IPS-18a (cell line): Measurements from ENCODE around the gene IRF4.

Experiments used
- H3K27ac ChIP-seq: one replicate; pipeline ENCODE4 v1.5.1; 2013; ENCODE audit warnings: low read length
- H3K27me3 ChIP-seq: one replicate; pipeline ENCODE4 v1.6.1; 2013; ENCODE audit warnings: mild to moderate bottlenecking, low read length; ENCODE audit not compliant: control insufficient read depth, insufficient read depth
- H3K36me3 ChIP-seq: one replicate; pipeline ENCODE4 v1.6.1; 2013; ENCODE audit warnings: low read depth, low read length; ENCODE audit not compliant: control insufficient read depth
- H3K4me1 ChIP-seq: one replicate; pipeline ENCODE4 v1.6.1; 2013; ENCODE audit warnings: low read depth, low read length; ENCODE audit not compliant: control insufficient read depth
- H3K4me3 ChIP-seq: one replicate; pipeline ENCODE4 v1.5.1; 2013; ENCODE audit warnings: low read length
- H3K9ac ChIP-seq: one replicate; pipeline ENCODE4 v1.6.1; 2013; ENCODE audit warnings: mild to moderate bottlenecking, low read length, moderate library complexity
- H3K9me3 ChIP-seq: one replicate; pipeline ENCODE4 v1.6.1; 2013; ENCODE audit warnings: low read depth, low read length; ENCODE audit not compliant: control insufficient read depth

The IRF4 gene

GRCh38 chr6:362231-362923 is 29.2 kb upstream of the IRF4 start:
- Histone ChIP-seq H3K36me3 (no peaks in the 10 kb centered on the region), H3K4me1 (no peaks in the 10 kb centered on the region), H3K4me3 (no peak overlapping the region), H3K9ac (no peak overlapping the region), H3K27me3 (no peaks in the 10 kb centered on the region), H3K9me3 (peaks cover 14% of the 10 kb centered on the region), H3K27ac (no peak overlapping the region)

GRCh38 chr6:362924-363249 is 28.7 kb upstream of the IRF4 start:
- no peak overlapping the region for H3K9ac ChIP-seq
- H3K4me1 ChIP-seq, result no peaks in the 10 kb centered on the region
- H3K27me3 ChIP-seq, result no peaks in the 10 kb centered on the region
- H3K36me3 ChIP-seq, result no peaks in the 10 kb centered on the region
- no peak overlapping the region for H3K4me3 ChIP-seq
- no peak overlapping the region for H3K27ac ChIP-seq
- H3K9me3 ChIP-seq, result peaks cover 16% of the 10 kb centered on the region

- Histone ChIP-seq H3K4me3 (no peak overlapping the region), H3K36me3 (no peaks in the 10 kb centered on the region), H3K27me3 (no peaks in the 10 kb centered on the region), H3K9ac (no peak overlapping the region), H3K4me1 (no peaks in the 10 kb centered on the region), H3K9me3 (peaks cover 16% of the 10 kb centered on the region), H3K27ac (no peak overlapping the region)
Observed at GRCh38 chr6:363291-363690, 28.3 kb upstream of the IRF4 start.

GRCh38 chr6:363909-364308 is 27.6 kb upstream of the IRF4 start:
- no peak overlapping the region for H3K4me3 ChIP-seq
- H3K27ac ChIP-seq, result no peak overlapping the region
- H3K27me3 ChIP-seq, result no peaks in the 10 kb centered on the region
- peaks cover 16% of the 10 kb centered on the region for H3K9me3 ChIP-seq
- no peak overlapping the region for H3K9ac ChIP-seq
- no peaks in the 10 kb centered on the region for H3K36me3 ChIP-seq
- H3K4me1 ChIP-seq, result no peaks in the 10 kb centered on the region

- no peaks in the 10 kb centered on the region for H3K27me3 ChIP-seq
- H3K36me3 ChIP-seq, result no peaks in the 10 kb centered on the region
- H3K9ac ChIP-seq, result no peak overlapping the region
- no peak overlapping the region for H3K27ac ChIP-seq
- no peaks in the 10 kb centered on the region for H3K4me1 ChIP-seq
- H3K4me3 ChIP-seq, result no peak overlapping the region
- H3K9me3 ChIP-seq, result peaks cover 16% of the 10 kb centered on the region
Observed at GRCh38 chr6:364609-365540, 26.7 kb upstream of the IRF4 start.

GRCh38 chr6:365835-366234 is 25.7 kb upstream of the IRF4 start:
- Histone ChIP-seq H3K4me1 (no peaks in the 10 kb centered on the region), H3K27ac (no peak overlapping the region), H3K4me3 (no peak overlapping the region), H3K9ac (no peak overlapping the region), H3K36me3 (no peaks in the 10 kb centered on the region), H3K27me3 (no peaks in the 10 kb centered on the region), H3K9me3 (peaks cover 16% of the 10 kb centered on the region)

GRCh38 chr6:366389-367297 is 24.9 kb upstream of the IRF4 start:
- no peaks in the 10 kb centered on the region for H3K27me3 ChIP-seq

GRCh38 chr6:367298-367794 is 24.2 kb upstream of the IRF4 start:
- Histone ChIP-seq H3K9me3 (peaks cover 16% of the 10 kb centered on the region), H3K27ac (no peak overlapping the region), H3K9ac (no peak overlapping the region), H3K4me3 (no peak overlapping the region), H3K4me1 (no peaks in the 10 kb centered on the region), H3K36me3 (no peaks in the 10 kb centered on the region), H3K27me3 (no peaks in the 10 kb centered on the region)

More at GRCh38 chr6:366389-367297, 24.9 kb upstream of the IRF4 start:
- no peak overlapping the region for H3K9ac ChIP-seq
- no peak overlapping the region for H3K4me3 ChIP-seq
- no peak overlapping the region for H3K27ac ChIP-seq
- peaks cover 16% of the 10 kb centered on the region for H3K9me3 ChIP-seq
- H3K4me1 ChIP-seq, result no peaks in the 10 kb centered on the region
- no peaks in the 10 kb centered on the region for H3K36me3 ChIP-seq

- Histone ChIP-seq H3K36me3 (no peaks in the 10 kb centered on the region), H3K27me3 (no peaks in the 10 kb centered on the region), H3K9me3 (peaks cover 12% of the 10 kb centered on the region), H3K4me1 (no peaks in the 10 kb centered on the region), H3K9ac (no peak overlapping the region), H3K27ac (no peak overlapping the region), H3K4me3 (no peak overlapping the region)
Observed at GRCh38 chr6:367891-368630, 23.5 kb upstream of the IRF4 start.

GRCh38 chr6:369559-370431 is 21.8 kb upstream of the IRF4 start:
- Histone ChIP-seq H3K4me1 (peaks cover 5% of the 10 kb centered on the region), H3K9me3 (peaks cover 10% of the 10 kb centered on the region), H3K27ac (no peak overlapping the region), H3K4me3 (no peak overlapping the region), H3K9ac (no peak overlapping the region), H3K36me3 (no peaks in the 10 kb centered on the region), H3K27me3 (no peaks in the 10 kb centered on the region)
